Left cardiac atrium (tissue), 2 donors: ENCODE measurements around the gene CDC42EP1. TPM values are rescaled to one million over a fixed set of nuclear protein-coding genes. Genes with fewer than 3 reads are reported as not detected.

Source experiments
- total RNA-seq, 2 donors: library from RNA; stranded (reverse); fragmentation: NEBNext Ultra II Directional; extraction: Animal tissue kit (Norgen Biotek cat#: 25700); gene quantifications; one replicate each; pipeline ENCODE4 v1.2.1, GENCODE V29; 2021
- donor health status: DM: no; HTN: yes; CAD: no; lungs with severe emphysema.
- donor health status: DM: yes; HTN: yes; CAD: no.

The CDC42EP1 gene
- total RNA-seq, 2 donors from 2014 or later = 20.9 to 44.6 TPM

Other genes starting within 250 kb of the CDC42EP1 start
- gene ELFN2, start 133.0 kb upstream of the CDC42EP1 start, total RNA-seq = under 1 TPM in 1 of 2 donors, not detected in 1; 0.05 TPM
- 10 to 100 TPM; 14.1 to 17.4 TPM for gene MFNG, start 74.1 kb upstream of the CDC42EP1 start, total RNA-seq
- 1 to 10 TPM; 7.7 to 9.2 TPM for gene CARD10, start 41.1 kb upstream of the CDC42EP1 start, total RNA-seq
- not detected for gene LGALS2, start 19.6 kb downstream of the CDC42EP1 start, total RNA-seq
- 10 to 100 TPM; 24.4 to 26.6 TPM for gene GGA1, start 48.4 kb downstream of the CDC42EP1 start, total RNA-seq
- 1 to 10 TPM; 4.9 to 5.1 TPM for gene SH3BP1, start 79.2 kb downstream of the CDC42EP1 start, total RNA-seq
- 10 to 100 TPM; 17.3 to 17.5 TPM for gene PDXP, start 98.2 kb downstream of the CDC42EP1 start, total RNA-seq
- gene LGALS1, start 115.2 kb downstream of the CDC42EP1 start, total RNA-seq = 100 to 1,000 TPM; 599 to 917 TPM
- 10 to 100 TPM; 13.7 TPM for gene NOL12, start 125.9 kb downstream of the CDC42EP1 start, total RNA-seq
- gene TRIOBP, start 136.6 kb downstream of the CDC42EP1 start, total RNA-seq = 100 to 1,000 TPM in 1 of 2 donors, 10 to 100 TPM in 1; 83.5 to 118 TPM
- 10 to 100 TPM; 16.7 to 19.0 TPM for gene GCAT, start 247.5 kb downstream of the CDC42EP1 start, total RNA-seq